COLO668 (cell line): Measurements from ENCODE around the gene TNC.
A peak's percentile ranks its signal among the peaks of the same experiment; 100 is the strongest.

Experiments used
- DNase-seq: peaks from one replicate; lab custom pipeline; 2025; ENCODE audit not compliant: unreplicated experiment; lab: John Stamatoyannopoulos, UW

The TNC gene

GRCh38 chr9:115117999-115118878, at the start of gene TNC:
TSS of gene TNC (minus strand) at chr9:115118157. CDS start at chr9:115091018, 27,139 bp downstream.
- peak; percentile 76 for DNase-seq

- no peak for DNase-seq
These were observed 49.2 kb upstream of the TNC start for GRCh38 chr9:115167175-115167574.

DNA sequence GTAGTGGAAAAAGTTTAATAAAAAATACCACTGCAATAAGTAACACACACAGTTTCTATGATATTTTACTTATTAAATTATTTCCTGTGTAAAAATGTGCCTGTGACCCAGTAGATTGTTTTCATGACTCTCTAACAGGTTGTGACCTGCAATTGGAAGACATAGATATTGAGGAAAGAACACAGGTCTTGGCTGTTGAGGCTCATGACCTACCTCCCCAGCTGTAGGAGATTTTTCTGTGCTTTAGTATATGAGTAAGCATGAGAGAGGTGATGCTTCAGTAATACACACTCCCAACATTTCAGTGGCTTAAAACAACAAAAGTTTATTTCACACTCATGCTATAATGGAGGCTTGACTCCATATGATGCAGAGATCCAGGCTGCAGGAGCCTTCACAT, 47.3 kb upstream of the TNC start:
- DNase-seq, result no peak

GRCh38 chr9:115164511-115164974, 46.6 kb upstream of the TNC start:
- DNase-seq, result peak; percentile 11

- DNase-seq, result no peak
These were observed 45.0 kb upstream of the TNC start for GRCh38 chr9:115162946-115163345.

DNA sequence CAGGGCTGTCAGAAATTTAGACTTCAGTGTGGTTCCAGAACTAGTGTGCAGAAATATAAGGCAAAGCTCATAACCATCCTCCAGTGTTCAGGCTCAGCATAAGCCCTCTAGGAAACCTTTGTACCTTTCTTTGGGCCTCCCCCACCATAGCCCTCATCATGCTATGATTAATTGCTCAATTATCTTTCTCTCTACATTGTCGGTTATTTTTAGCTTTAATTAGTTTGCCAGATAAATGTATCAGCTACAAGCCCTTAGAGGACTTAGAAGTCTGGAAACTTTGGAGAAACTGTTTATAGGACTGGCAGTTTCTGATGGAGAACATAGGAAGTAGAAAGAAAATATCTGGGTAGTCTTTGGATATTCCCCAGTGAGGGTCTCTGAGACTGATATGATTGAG, 43.5 kb upstream of the TNC start:
- no peak for DNase-seq

DNA sequence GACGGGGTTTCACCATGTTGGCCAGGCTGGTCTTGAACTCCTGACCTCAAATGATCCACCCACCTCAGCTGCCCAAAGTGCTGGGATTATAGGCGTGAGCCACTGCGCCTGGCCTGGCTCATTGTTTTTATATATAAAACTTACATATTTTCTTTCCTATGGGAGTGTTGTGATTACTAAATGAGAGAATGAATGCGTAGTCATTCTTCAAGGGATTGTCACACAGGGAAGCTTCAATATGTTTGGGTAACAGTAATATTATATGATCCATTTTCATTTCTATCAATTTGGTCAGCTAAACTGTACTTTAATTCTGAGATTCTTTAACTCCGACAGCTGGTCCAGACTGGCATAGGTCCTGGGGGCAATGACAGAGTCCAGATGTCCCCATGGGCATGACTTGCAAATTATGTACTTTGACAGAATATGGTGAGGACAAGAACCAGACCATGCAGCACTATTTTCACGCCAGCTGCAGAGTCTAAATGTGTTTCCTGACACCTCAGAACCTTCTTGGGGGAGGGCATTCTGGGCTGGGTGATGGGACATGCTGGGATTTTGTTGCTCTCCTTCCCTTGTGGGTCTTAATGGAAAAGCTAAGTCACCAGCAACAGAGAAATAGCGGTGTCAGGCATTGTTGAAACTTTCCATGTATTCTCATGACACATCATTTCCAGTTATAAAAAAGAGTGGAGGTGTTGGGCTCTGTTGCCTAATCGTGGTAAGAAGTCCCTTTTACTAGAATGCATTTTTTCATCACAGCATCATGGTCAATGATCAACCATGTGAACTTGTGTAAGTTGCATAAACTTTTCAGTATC, 40.9 kb upstream of the TNC start:
- DNase-seq, result no peak

DNA sequence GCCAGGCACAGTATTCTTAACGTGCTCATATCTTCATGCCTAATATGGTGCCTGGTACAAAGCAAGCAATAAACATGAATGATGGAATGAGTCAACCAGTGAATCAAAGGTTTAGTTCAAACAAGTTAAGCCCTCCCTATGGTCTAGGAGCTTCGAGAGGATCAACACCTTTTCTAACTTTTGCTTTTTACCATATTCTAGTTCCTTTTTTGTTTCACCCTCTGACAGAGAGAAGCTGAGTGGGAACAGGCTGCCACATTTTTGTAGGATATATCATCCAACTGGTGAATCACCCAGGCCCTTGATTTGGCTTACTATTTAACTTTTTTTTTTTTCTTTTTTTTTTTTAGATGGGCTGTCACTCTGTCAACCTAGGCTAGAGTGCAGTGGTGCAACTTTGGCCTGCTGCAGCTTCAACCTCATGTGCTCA, 39.3 kb upstream of the TNC start:
- no peak for DNase-seq

DNA sequence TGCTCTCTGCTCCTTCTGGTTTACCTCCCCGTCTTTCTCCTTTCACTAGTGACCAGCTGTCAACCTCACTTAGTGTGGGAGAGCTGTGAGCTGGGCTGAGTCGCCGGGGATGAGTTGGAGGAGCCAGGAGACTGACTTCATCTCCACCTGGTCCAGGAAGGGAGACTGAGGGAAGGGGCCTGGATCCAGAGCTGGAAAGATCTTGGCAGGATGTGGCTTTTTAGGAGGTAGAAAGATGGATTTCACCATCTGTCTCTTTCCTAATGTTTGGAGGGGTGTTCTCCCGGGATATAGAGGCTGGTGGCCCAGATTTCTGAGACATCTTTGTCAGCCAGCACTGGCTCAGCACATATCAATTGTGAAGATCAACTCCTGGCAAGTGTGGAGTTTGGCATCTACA, 37.1 kb upstream of the TNC start:
- no peak for DNase-seq

DNA sequence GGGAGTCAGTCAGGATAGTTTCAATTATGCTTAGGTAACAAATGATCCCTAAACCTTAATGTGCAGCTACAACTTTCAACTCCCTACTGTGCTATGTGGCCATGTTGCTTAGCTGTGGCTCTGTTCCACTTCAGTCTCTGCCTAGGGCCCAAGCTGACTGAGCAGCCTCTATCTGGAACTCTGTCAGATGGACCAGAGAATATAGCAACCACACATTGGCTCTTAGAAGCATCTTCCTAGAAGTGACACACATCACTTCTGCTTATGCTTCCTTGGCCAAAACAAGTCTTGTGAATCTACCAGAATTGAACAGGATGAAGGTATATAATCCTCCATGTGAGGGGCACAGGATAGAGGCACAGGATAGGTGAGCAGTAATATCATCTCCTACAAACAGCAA, 36.7 kb upstream of the TNC start:
- DNase-seq, result no peak

DNA sequence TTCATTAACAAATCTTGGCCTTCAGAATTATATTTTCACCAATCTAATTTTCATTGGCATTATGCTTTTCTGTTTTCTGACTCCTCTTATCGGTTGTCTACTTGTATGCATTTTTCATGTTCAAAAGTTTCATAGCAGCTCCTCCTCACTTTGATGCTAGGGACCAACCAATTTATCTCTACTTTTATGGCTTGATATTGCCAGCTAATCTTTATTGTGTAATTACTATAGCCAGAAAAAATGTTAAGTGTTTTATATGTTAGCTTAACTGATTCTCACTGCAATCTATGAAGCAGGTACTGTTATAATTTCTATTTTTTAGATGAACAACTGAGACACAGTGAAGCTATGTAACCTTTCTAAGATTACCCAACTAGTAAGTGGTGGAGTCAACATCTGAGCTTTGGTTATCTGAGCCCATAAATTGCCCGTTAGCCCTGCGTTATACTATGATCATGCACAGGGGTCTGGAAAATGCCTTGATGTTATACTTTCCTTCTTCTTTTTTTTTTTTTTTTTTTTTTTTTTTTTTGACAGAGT, 34.4 kb upstream of the TNC start:
- no peak for DNase-seq

DNA sequence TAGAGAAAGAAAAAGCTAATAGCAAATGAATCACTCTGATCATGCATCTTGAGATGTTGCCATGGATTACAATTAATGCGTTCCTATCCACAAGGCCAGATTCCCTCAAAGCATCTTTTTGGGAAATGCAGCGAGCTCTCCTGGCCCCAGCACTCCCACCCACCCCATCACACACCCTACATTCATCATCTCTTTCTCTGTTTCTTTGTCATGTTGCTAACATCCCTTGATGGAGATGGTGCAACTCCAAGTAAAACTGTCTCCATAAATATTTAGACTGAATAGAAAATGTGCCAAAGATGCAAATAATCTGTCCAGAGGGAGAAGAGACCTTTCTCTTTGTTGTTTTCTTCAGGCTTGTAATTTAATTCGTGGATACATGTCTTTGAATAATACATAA, 30.8 kb upstream of the TNC start:
- no peak for DNase-seq

DNA sequence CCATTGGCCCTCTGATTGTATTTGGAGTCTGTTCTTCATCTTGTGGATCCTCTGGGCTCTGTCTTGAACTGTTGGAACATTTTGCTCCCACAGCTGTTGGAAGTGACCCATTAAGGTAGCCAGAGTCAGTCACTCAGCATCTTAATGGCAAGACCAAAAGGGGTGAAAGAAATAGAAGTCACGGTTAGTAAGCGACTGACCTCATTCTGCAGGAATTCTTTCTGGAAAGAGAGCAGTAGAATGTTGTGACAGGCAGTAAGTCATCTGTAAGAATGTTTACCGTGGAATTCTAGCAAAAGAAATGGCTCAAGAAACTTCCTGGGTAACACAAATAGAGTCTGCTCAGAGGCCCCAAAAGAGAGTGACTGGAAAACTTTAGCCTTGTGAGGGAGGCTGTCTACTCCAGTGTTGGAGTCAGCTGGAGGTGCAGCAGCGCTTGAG, 28.6 kb upstream of the TNC start:
- no peak for DNase-seq

- no peak for DNase-seq
These were observed 26.7 kb upstream of the TNC start for GRCh38 chr9:115144706-115145105.

DNA sequence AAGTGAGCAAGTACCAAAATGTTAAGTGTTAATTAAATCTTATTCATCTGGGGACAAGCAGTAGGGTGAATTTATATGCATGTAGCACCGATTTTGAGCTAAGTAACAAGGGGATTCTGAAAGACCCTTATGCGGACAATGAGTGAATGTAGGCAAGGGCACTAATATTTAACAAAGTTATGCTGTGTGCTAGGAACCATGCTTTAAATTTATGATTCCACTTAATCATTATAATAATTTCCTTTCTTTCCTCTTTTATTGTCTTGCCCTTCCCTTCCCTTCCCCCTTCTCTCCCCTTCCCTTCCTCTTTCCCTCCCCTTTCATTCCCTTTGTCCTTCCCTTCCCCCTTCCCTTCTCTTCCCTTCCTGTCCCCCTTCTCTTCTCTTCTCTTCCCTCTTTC, 25.7 kb upstream of the TNC start:
- DNase-seq, result no peak

GRCh38 chr9:115142517-115143270, 24.7 kb upstream of the TNC start:
- DNase-seq, result no peak

GRCh38 chr9:115142090-115142489, 24.1 kb upstream of the TNC start:
- DNase-seq, result no peak

DNA sequence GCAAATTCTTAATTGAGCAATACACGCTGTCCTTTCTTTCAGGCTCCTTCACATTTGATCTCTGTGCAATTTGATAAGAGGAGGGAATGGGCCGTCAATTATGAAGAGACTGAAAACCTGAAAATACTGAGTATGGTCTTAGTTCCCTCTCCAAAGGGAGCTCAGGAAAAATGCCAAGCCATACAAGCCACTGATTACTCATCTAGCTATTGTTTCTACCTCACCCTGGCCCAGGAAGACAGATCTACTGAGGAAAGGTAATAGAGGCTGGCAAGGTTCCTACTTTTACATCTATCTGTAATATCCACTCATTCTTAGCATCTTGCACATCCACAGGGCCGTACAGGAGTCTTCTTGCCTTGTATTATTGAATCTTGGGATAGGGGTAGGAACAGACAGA, 23.7 kb upstream of the TNC start:
- DNase-seq, result no peak

DNA sequence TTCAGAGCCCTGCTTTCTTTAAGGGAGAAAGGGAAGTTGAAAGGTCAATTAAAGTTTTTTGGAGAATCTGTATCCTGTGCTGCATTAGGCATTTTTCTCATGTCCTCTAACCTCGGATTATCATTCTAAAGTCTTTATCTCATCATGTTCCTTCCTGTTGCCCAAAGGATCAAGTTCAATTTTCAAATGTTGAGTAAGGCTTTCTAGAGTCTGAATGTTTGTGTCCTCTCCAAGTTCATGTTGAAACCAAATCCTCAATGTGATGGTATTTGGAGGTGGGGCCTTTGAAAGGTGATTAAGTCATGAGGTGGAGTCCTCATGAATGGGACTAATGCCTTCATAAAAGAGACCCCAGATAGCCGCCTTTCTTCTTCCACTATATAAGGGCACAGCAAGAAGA, 20.2 kb upstream of the TNC start:
- no peak for DNase-seq

- DNase-seq, result no peak
These were observed 19.6 kb upstream of the TNC start for GRCh38 chr9:115137526-115137925.
